ENCODE measurements around the gene GFPT2.

DNA sequence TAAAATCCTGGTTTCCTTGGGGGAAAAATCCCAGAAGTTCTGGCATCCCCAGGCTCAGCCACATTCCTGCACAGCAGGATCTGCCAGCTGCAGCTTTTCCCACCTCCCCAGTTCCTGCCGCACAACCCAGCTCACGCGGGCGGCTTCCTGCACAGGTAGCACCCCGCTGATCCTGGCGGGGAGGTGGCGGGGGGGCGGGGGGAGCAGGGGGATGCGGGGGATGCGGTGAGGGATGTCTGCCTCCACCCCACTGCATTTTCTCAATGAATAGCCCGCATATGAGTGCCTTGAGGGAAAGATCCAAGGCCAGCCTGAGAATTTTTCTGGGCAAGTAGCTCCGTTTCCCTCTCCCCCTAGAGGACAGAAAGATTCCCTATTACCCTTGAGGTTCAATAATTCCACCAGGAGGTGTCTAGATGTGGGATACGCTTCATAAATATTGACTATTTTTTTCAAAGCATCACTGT lies 21.1 kb downstream of the GFPT2 start:
- no peak for TF ChIP-seq EZH2 (IDR thresholded peaks at IDR 0.05; ENCODE audit: insufficient read depth, poor library complexity, severe bottlenecking)
- no peak for TF ChIP-seq EZH2phosphoT487 (IDR thresholded peaks at IDR 0.05; ENCODE audit: insufficient read depth, low read depth)
